SK-N-SH treated with all-trans-retinoic acid at 6 μM for 48 hours (cell line): ENCODE data around the gene PCDHGB5.
"Not testable (repeated sequence)": the region's sequence is repeated elsewhere in the genome, so short reads cannot be mapped to it uniquely, and the experiment has no call there.

Experiments
- ATAC-seq: fragments of 200-7000 bp; cut with Tn5 transposase; 3 replicates; pipeline ENCODE4 v1.9.1; 2020; ENCODE audit warnings: mild to moderate bottlenecking, moderate library complexity
- ARNTL ChIP-seq: fragments of 450-650 bp; formaldehyde crosslinking; IDR thresholded peaks from 2 replicates; pipeline ENCODE4 v1.5.0; 2020; ENCODE audit warnings: low read depth, mild to moderate bottlenecking, moderate library complexity, borderline replicate concordance
- BACH2 ChIP-seq: fragments of 250-450 bp; sonication (Bioruptor Pico); IDR thresholded peaks from 2 replicates; pipeline ENCODE4 v1.9.0; 2021; ENCODE audit warnings: mild to moderate bottlenecking, borderline replicate concordance
- CREB5 ChIP-seq: fragments of 250-450 bp; sonication (Bioruptor Pico); IDR thresholded peaks from 2 replicates; pipeline ENCODE4 v1.5.1; 2020; ENCODE audit warnings: low read depth, mild to moderate bottlenecking, moderate library complexity
- CSRNP3 ChIP-seq: fragments of 250-450 bp; sonication (Bioruptor Pico); IDR thresholded peaks from 2 replicates; pipeline ENCODE4 v1.5.1; 2021; ENCODE audit warnings: mild to moderate bottlenecking, moderate library complexity
- ESRRG ChIP-seq: fragments of 250-450 bp; sonication (Bioruptor Pico); IDR thresholded peaks from 2 replicates; pipeline ENCODE4 v1.6.1; 2021; ENCODE audit warnings: mild to moderate bottlenecking
- GLIS3 ChIP-seq: fragments of 250-450 bp; sonication (Bioruptor Pico); IDR thresholded peaks from 2 replicates; pipeline ENCODE4 v1.5.0; 2020; ENCODE audit warnings: mild to moderate bottlenecking, moderate library complexity
- ISL1 ChIP-seq: fragments of 250-450 bp; sonication (Bioruptor Pico); IDR thresholded peaks from 2 replicates; pipeline ENCODE4 v2.1.2; 2022; ENCODE audit warnings: mild to moderate bottlenecking, moderate library complexity
- PATZ1 ChIP-seq: fragments of 250-450 bp; sonication (Bioruptor Pico); IDR thresholded peaks from 2 replicates; pipeline ENCODE4 v1.8.0; 2020; ENCODE audit warnings: mild to moderate bottlenecking, moderate library complexity, borderline replicate concordance
- PPARA ChIP-seq: fragments of 250-450 bp; sonication (Bioruptor Pico); IDR thresholded peaks from 2 replicates; pipeline ENCODE4 v1.5.0; 2020; ENCODE audit warnings: mild to moderate bottlenecking, borderline replicate concordance
- RARB ChIP-seq: fragments of 250-450 bp; sonication (Bioruptor Pico); IDR thresholded peaks from 2 replicates; pipeline ENCODE4 v1.8.0; 2021; ENCODE audit warnings: mild to moderate bottlenecking, moderate library complexity
- SNAI2 ChIP-seq: fragments of 250-450 bp; sonication (Bioruptor Pico); IDR thresholded peaks from 2 replicates; pipeline ENCODE4 v1.5.0; 2020; ENCODE audit warnings: mild to moderate bottlenecking, moderate library complexity
- TCF4 ChIP-seq: fragments of 250-450 bp; sonication (Bioruptor Pico); IDR thresholded peaks from 2 replicates; pipeline ENCODE4 v1.8.0; 2021; ENCODE audit warnings: mild to moderate bottlenecking, moderate library complexity, borderline replicate concordance
- TOX ChIP-seq: fragments of 250-450 bp; sonication (Bioruptor Pico); IDR thresholded peaks from 2 replicates; pipeline ENCODE4 v1.8.0; 2021; ENCODE audit warnings: mild to moderate bottlenecking, moderate library complexity, borderline replicate concordance
- TSHZ2 ChIP-seq: fragments of 250-450 bp; sonication (Bioruptor Pico); IDR thresholded peaks from 2 replicates; pipeline ENCODE4 v1.5.0; 2020; ENCODE audit warnings: mild to moderate bottlenecking, moderate library complexity
- ZC3H10 ChIP-seq: fragments of 250-450 bp; sonication (Bioruptor Pico); IDR thresholded peaks from 2 replicates; pipeline ENCODE4 v1.5.1; 2021; ENCODE audit warnings: mild to moderate bottlenecking, moderate library complexity
- ZFP3 ChIP-seq: fragments of 250-450 bp; sonication (Bioruptor Pico); IDR thresholded peaks from 2 replicates; pipeline ENCODE4 v1.5.0; 2020; ENCODE audit warnings: mild to moderate bottlenecking, moderate library complexity
- ZFP30 ChIP-seq: fragments of 450-650 bp; formaldehyde crosslinking; IDR thresholded peaks from 2 replicates; pipeline ENCODE4 v1.5.0; 2022; ENCODE audit warnings: mild to moderate bottlenecking, moderate library complexity
- ZNF565 ChIP-seq: fragments of 450-650 bp; formaldehyde crosslinking; conservative IDR thresholded peaks from 2 replicates; pipeline ENCODE4 v1.5.0; 2020; ENCODE audit warnings: low read depth, mild to moderate bottlenecking, moderate library complexity
- ZNF70 ChIP-seq: fragments of 450-650 bp; formaldehyde crosslinking; IDR thresholded peaks from 2 replicates; pipeline ENCODE4 v1.5.0; 2020; ENCODE audit warnings: mild to moderate bottlenecking, moderate library complexity
- ZNF8 ChIP-seq: fragments of 450-650 bp; formaldehyde crosslinking; IDR thresholded peaks from 2 replicates; pipeline ENCODE4 v1.5.0; 2020; ENCODE audit warnings: mild to moderate bottlenecking, moderate library complexity

Gene PCDHGB5

GRCh38 chr5:141373673-141374317 is 24.0 kb upstream of the PCDHGB5 start, which contains the start of gene PCDHGA6:
PCDHGA6 (plus strand) TSS chr5:141373891; CDS start chr5:141374084, 193 bp downstream.
- TF ChIP-seq CREB5 (CRISPR knock-in tag) (no peak), SNAI2 (CRISPR knock-in tag) (no peak), BACH2 (CRISPR knock-in tag) (no peak), ZC3H10 (CRISPR knock-in tag) (no peak), ZNF8 (no peak), RARB (no peak), ESRRG (no peak), ISL1 (CRISPR knock-in tag) (no peak), TOX (CRISPR knock-in tag) (no peak), ARNTL (CRISPR knock-in tag) (no peak), TCF4 (CRISPR knock-in tag) (no peak), ZFP3 (no peak), PPARA (CRISPR knock-in tag) (no peak), GLIS3 (no peak)
- ATAC-seq = no peak

GRCh38 chr5:141374627-141375026 is 23.1 kb upstream of the PCDHGB5 start:
- TF ChIP-seq TCF4 (CRISPR knock-in tag) (no peak), TOX (CRISPR knock-in tag) (no peak), TSHZ2 (CRISPR knock-in tag) (no peak), ZFP30 (CRISPR knock-in tag) (no peak), CSRNP3 (CRISPR knock-in tag) (no peak), GLIS3 (no peak), ZFP3 (no peak), ZC3H10 (CRISPR knock-in tag) (no peak), ZNF70 (CRISPR knock-in tag) (no peak), ESRRG (no peak), ARNTL (CRISPR knock-in tag) (no peak), RARB (no peak), PATZ1 (no peak), SNAI2 (CRISPR knock-in tag) (no peak), ZNF565 (CRISPR knock-in tag) (no peak), ZNF8 (no peak), CREB5 (CRISPR knock-in tag) (no peak), PPARA (CRISPR knock-in tag) (no peak)
- ATAC-seq = no peak

- ATAC-seq = not testable (repeated sequence)
Observed at GRCh38 chr5:141375444-141376155, 22.1 kb upstream of the PCDHGB5 start.
